Measurements from ENCODE around the gene CFAP20.

Gene CFAP20

DNA sequence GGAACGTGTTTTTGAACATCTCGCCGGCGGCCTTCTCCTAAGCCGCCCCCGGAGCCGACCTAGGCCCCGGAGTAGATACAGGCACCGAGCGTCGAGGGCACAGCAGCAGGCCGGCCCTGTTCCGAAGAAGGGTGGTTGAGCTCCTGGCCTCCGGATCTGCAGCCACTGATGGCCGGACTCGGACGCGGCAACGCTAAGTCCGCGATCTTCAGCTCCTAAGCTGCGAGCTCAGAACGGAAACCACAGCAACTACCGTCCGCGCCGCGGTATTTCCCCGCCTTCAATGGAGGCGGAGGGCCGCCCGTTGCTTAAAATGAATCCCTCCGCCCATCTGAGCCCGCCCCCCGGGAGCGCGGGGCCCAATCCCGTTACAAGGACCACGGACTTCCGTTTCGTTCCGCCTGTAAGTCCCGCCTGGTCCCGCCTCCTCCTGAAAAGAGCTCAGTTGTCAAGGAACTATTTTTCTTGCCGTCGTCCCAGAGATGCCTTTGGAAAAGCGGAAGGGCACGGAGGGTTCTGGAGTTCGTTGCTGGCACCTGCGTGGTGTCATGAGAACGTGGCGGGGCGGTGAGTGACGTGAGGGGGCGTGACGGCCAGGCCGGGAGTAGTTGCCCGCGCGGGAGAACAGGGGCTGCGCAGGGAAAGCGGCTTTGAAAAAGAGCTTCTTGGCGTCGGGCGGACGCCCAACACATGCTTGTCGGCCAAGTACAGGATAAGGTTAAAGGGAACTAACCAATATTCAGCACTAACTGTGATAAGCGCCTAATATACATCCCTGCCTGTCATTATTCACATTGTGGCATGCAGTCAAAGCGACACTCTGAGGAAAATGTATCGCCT, at the start of gene CFAP20:
CFAP20 (minus strand) TSS at position 285 of the 840 bp plus-strand sequence; CDS start at position 19, 266 bp downstream.
- DNase-seq: peak; percentile 95 to 99 (median 98)
- intact Hi-C loops (cut with DNase I): no loop called here

DNA sequence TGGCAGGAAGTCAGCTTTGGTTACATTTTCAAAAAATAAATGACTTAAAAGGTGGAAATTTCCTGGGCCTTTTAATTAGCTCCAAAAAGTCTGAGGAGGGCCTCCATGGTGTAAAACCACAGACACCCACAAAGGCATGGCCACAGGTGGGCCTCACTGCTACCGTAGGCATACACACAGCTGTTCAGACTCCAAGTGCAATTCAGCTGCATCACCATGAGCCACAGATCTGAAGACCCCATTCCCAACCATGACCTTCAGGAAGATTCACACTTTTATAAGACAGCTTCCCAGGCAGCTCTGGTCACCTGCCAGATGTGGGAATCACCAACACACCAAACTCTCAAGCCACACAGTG, 48.2 kb upstream of the CFAP20 start:
- intact Hi-C loops (cut with DNase I): no loop called here
- no peak for DNase-seq

DNA sequence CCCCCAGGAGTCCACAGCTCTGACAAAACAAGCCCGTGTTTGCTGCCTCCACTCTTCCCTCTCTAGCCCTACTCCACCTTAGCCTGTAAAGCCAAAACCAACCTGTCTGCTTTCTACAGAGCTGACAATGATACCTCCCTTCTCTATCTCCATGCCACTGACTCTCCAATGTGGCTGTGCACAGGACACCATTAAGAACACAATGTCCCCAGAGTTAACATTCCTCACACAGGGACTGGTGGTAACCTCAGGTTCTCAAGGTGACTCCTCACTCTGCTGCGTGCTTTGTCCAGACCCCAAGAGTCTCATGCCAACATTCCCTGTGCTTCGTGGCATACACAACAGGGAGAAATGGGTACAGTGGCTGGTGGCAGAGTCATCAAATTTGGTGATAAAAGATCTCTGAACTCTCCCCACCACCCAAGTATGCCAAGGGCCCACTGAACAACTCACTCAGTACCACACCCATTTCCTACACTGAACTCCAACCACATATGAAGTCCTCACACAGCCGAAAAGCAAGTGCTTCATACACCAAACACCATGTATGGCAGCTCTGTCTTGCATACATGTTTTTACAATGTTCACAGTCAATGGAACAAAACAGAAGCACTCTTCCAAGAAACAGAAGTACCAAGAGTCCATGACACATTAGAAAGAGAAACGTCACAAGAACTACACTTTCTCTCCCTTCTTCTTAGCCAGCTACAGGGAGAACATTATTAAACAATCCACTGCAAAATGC, 47.6 kb upstream of the CFAP20 start:
- no peak for DNase-seq
- intact Hi-C loops (cut with DNase I): no loop called here

DNA sequence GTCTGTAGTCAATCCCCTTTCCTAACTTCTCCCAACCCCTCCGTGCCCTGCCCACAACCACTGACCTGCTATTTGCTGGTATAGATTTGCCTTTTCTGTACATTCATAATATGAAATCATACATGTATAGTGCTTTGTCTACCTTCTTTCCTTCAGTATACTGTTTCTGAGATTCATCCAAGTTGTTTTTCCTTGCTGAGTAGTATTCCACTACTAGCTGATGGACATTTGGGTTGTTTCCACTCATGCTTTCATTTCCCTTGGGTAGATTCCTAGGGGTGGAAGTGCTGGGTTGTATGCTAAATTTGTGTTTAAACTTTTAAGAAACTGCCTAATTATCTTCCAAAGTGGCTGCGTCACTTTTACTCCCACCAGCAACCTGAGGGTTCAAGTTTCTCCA, 41.0 kb upstream of the CFAP20 start:
- intact Hi-C loops (cut with DNase I): no loop called here
- peak in 2 of 42 donors; percentile 22 to 29 for DNase-seq

DNA sequence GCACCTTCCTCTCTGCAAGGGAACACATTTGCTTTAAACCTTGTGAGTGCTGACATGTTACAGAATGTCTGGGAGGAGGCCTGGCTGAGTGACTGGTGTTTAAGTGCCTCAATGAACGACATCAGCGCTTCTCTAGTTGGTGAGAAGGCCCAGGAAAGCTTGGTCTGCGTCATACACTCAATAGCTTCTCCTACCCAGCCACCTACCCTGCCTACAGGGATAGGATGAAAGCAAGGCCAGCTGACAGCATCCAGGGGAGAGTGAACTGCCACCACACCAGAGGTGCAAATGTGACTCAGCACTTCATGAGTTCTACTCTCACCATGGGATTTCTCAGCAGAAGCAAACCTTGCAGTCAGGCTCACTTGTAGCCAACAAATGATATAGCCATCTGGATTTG, 31.7 kb upstream of the CFAP20 start:
- DNase-seq: peak in 1 of 42 donors; percentile 22
- intact Hi-C loops (cut with DNase I): no loop called here

DNA sequence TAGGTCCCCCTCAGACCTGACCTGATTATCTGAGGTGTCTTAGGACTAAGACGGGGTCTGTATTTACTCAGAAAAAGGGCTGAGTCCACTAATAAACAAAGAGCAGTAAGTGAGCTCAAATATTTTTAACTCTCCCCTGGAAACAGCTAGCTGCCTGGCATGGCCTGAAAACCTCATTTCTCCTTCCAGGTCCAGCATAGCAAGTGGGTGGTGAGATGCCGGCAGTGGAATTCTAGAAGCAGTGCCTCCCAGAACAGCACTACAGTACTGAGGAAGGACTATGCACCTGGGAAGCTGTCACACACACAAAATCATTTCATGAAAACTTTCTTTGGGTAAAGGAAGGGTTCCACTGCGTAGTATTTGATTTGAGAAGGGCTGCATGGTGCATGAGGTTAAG, 29.5 kb upstream of the CFAP20 start:
- intact Hi-C loops (cut with DNase I): no loop called here
- DNase-seq: no peak

DNA sequence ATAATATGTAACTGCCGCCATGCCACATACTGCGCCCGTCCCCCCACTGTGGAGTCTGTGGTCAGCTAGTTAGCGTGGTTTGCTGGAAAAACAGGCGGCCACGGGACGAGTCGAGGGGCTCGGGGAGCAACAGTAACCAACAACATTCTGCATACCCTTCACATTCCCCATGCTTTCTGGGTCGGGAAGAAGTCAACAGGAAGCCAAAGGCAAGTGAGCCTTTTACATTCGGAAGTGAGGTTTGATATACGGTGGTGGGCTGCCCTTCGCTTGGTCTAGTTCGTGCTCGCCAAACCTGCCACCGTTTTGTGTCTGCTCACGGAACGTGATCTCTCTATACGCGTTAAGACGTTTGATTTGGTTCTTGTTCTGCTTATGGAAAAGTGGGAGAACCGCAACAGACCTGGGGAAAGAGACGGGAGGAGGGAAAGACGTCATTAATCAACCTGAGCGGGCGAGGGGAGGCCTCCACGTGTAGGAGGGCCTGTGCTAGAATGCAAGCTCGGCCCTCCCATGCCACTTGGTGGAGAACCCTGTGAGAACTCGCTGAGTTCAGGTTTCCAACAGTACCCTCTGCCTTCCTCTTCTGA, 28.9 kb upstream of the CFAP20 start:
- no peak for DNase-seq
- intact Hi-C loops (cut with DNase I): no loop called here

DNA sequence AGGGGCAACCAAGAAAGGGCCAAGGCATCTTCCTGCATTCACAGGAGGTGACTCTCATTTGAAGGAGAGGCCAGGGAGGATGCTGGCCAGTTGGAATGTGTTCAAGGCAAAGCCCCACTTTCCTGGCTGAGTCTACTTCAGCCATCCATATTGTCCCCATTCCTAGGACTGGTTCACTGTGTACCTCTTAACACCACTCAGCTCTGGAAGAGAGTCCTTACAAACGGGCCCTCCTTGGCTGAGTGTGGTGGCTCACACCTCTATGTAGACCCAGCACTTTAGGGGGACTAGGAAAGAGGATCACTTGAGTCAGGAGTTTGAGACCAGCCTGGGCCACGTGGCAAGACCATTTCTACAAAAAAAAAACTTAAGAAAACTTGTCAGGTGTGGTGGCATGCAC, 28.1 kb upstream of the CFAP20 start:
- intact Hi-C loops (cut with DNase I): no loop called here

DNA sequence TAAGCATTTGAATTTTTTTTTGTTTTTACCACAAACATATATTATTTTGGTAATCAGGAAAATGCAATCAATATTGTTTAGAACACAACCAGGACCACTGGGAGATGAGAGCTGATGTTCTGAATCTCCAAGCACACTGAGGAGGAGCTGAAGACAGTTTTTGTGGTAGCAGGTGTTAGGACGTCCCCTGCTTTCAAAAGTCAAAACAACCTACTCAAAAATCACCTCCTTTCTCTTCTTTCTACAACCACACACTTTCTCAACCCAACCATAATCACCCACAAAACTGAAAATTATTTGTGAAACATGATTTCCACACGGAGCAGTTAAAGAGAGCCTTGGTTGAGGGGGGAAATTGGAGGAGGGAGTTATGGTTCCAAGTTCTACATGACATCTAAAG, 26.7 kb upstream of the CFAP20 start:
- intact Hi-C loops (cut with DNase I): no loop called here
- DNase-seq: no peak

More for the DNA sequence above, 28.1 kb upstream of the CFAP20 start:
- no peak for DNase-seq

DNA sequence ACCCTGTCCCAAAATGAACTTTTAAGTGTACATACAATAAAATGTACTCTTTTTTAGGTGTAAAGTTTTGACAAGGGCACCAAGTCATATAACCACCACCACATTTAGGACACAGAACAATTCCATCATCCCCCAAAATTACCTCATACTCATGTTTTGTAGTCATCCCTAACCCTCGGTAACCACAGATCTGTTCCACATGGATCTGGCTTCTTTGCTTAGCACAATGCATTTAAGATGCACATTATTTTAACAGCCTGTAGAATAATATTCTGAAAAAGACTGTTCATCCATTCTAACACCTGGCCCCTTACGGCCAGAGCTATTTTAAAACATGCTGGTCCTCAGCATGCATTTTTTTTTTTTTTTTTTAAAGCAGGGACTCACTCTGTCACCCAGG, 25.2 kb upstream of the CFAP20 start:
- no peak for DNase-seq
- intact Hi-C loops (cut with DNase I): no loop called here

DNA sequence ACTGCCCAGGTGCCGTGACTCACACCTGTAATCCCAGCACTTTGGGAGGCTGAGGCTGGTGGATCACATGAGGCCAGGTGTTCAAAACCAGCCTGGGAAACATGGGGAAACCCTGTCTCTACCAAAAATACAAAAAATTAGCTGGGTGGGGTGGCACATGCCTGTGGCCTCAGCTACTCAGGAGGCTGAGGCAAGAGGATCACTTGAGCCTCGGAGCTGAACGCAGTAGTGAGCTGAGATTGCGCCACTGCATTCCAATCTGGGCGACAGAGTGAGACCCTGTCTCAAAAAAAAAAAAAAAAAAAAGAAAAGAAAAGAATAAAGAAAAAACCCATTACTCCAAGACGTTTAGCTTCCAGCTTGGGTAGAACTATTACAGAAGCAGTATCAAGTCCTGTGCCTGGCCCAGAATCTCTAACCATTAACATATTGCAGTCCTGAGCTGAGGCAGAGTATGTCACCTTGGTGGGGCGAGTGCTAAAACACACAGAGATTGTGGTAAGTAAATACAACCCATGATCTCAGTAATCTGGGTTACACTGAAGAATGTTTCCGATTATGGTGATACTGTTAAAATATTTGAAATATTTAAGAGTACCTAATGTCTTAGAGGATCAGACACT, 23.2 kb upstream of the CFAP20 start:
- no peak for DNase-seq
- intact Hi-C loops (cut with DNase I): no loop called here

DNA sequence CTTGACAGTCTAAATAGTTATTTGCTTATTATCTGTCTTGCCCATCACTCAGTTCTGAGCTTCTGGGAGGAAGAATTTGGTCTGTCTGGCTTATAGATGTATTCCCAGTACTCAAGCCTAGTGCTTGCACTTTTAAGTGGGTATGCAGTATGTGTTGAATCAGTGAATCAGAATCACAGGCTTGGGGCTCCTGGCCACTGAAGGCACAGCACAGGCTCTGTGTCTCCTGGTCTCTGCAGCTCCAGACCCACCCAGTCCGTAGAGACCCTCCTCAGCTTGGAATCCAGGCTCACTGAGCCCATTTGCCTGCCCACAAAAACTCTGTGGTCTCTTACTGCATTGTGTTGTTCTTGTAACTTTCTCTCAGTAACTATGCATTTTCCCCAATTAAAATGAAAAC, 19.3 kb upstream of the CFAP20 start:
- intact Hi-C loops (cut with DNase I): no loop called here

DNA sequence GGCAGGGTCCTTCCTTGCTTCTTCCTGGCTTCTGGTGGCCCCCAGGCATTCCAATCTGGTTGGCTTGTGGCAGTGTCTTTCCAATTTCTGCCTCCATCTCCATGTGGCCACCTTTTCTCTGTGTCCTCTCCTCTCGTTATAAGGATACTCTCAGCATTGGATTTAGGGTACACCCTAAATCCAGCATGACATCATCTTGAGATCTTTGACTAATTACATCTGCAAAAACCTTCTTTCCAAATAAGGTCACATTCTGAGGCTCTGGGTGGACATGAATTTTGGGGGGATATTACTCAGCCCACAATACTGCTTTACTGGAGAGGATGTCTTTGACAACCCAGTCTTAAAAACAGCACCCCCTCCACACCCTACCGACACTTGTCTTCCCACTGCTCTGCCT, 18.9 kb upstream of the CFAP20 start:
- intact Hi-C loops (cut with DNase I): no loop called here
- peak in 1 of 42 donors; percentile 16 for DNase-seq

More for the DNA sequence above, 19.3 kb upstream of the CFAP20 start:
- DNase-seq: peak in 1 of 42 donors; percentile 38

DNA sequence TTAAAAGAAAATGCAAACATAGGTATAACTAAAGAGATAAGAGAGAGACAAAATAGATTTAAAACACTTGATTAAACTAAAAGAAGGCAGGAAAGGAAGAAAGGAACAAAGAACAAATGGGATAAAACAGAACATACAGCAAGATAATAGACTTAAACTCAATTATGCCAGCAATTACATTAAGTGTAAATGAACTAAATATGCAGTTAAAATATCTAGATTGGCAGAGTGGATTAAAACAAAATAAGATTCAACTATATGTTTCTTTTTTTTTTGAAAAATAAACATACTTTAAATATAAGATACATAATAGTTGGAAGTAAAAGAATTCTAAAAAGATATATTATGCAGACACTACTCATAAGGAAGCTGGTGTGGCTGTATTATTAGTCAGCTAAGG, 9.7 kb upstream of the CFAP20 start:
- DNase-seq: no peak
- intact Hi-C loops (cut with DNase I): no loop called here

DNA sequence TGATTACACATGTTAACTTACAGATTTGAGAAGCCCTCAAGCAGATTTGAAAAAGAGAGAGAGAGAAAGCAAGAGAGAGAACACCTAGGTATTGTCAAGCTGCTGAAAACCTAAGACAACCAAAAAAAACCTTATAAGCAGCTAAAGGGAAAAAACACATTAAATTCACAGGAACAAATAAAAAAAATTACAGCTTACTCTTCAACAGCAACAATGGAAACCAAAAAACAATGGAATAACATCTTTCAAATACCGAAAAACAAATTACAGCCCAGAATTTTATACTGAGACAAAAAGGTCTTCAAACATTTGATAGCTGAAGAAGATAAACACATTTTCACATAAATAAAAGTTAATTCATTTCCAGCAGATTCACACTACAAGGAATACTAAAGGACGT, 8.4 kb upstream of the CFAP20 start:
- intact Hi-C loops (cut with DNase I): no loop called here
- no peak for DNase-seq

DNA sequence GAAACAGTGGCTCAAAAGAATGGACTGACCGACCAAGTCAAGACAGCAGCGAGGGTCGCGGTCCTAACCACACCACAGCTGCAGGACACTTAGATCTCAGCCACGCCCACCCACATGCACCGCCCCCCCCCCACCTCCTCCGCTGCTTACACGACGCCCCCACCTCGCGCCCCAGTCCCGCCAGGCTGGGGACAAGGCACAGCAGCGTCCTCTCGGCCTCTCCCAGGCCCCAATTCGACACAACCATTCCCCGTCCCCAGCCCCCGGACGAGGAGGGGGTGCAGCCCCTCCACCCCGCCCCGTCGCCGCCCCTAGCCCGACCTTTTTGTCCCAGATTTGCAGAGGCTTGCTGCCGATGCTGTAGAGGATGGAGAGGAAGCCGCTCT, 477 bp downstream of the CFAP20 start:
- intact Hi-C loops (cut with DNase I): no loop called here
- peak in 11 of 42 donors; percentile 11 to 61 (median 26) for DNase-seq

DNA sequence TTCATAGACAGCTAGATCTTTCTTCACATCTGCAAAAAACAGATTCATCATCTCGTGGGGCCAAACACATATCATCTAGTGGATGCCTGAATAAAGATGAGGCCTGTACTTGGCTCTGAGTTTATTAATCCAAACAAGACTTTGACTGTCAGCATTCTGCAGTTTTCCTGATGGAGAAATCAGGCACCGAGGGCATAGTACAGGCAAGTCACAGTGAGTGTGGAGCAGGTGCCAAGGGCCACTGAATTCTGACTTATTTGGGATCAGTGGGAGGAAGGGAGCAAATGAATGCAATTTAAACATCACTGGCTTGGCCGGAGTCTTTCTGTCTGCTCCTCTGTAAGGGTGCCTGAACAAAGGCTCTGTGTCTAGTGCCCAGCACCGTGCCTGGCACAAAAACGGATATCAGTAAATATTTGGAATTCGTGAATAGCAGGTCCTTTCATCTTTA, 975 bp downstream of the CFAP20 start:
- DNase-seq: peak in 31 of 42 donors; percentile 10 to 69 (median 34)
- intact Hi-C loops (cut with DNase I): no loop called here

DNA sequence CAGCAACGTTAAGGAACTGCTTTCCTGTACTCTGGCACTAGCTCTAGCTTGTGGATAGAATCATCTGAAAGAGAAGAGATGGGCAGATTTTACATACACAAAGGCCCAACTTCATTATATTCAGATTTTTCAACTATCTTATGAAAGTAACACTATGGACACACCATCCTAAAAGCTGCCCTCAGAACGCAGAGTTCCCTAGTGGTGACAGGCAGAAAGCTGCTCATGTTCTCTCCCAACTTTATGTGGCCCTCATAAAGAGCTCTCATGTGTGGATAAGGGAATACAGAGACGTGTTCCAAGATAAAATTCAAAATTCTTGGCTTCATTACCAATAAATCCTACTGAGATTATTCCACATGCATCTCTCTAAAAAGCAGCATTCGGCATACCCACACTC, 1.5 kb downstream of the CFAP20 start:
- peak in 1 of 42 donors; percentile 23 for DNase-seq
- intact Hi-C loops (cut with DNase I): no loop called here

DNA sequence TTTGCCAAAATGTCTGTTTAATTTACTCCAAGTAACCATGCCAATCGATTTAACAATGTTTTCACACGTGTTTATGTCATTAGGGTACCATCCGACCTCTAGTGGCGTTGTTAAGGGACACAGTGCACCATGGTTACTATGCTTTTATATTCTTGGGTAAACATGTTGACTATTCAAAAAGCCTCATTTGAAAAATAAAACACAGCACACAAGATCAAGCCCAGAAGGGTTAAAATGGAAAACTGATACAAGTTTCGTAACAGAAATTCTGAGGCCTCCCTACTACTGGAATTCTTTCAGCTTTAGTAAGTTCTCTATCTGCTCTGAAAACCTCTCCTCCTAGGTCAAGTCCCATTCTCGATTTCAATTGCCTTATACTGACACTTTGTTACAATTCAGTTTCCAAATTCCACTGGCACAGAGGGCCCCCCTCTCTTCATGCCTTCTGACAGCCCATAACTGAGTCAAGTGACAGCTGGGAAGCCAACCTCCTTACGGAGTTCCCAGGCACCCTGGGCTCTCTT, 2.1 kb downstream of the CFAP20 start:
- intact Hi-C loops (cut with DNase I): no loop called here

More for the DNA sequence above, 2.1 kb downstream of the CFAP20 start:
- DNase-seq: peak in 2 of 42 donors; percentile 26 to 31

Data from head of caudate nucleus (tissue), 42 donors.